K562 (cell line): ENCODE measurements around the gene IL2RG. TPM values are rescaled to one million over a fixed set of nuclear protein-coding genes. Genes with fewer than 3 reads are reported as not detected.

ENCODE experiments used
- C11orf30 ChIP-seq: fragments of 450-650 bp; IDR thresholded peaks from 2 replicates; pipeline ENCODE4 v1.6.1; 2016; ENCODE audit warnings: low read depth, mild to moderate bottlenecking
- CAMTA2 ChIP-seq: fragments of 250-450 bp; sonication (Bioruptor Pico); conservative IDR thresholded peaks from 2 replicates; pipeline ENCODE4 v1.5.1; 2022
- CHCHD3 ChIP-seq: fragments of 250-450 bp; sonication (Bioruptor Pico); IDR thresholded peaks from 2 replicates; pipeline ENCODE4 v2.1.2; 2022; ENCODE audit warnings: mild to moderate bottlenecking
- ELF4 ChIP-seq: fragments of 450-650 bp; formaldehyde crosslinking; IDR thresholded peaks from 2 replicates; pipeline ENCODE4 v1.4.0; 2022; ENCODE audit warnings: missing genetic modification characterization
- ESRRA ChIP-seq: fragments of 450-650 bp; IDR thresholded peaks from 2 replicates; pipeline ENCODE4 v1.6.1; 2014; ENCODE audit warnings: low read depth, mild to moderate bottlenecking, moderate library complexity, borderline replicate concordance
- GABPA ChIP-seq: fragments of 200-800 bp; sonication (Bioruptor generic); conservative IDR thresholded peaks from 2 replicates; pipeline ENCODE4 v1.6.1; 2016; ENCODE audit warnings: low read depth, missing genetic modification characterization, missing compliant biosample characterization
- HDAC1 ChIP-seq, 2 experiments: fragments of 450-650 bp; IDR thresholded peaks; 2 replicates each; pipeline ENCODE4 v1.6.1; 2016 to 2017; ENCODE audit warnings: inconsistent platforms in 1 of 2, mild to moderate bottlenecking in 1 of 2, moderate library complexity in 1 of 2
- HMG20B ChIP-seq: fragments of 250-450 bp; sonication (Bioruptor Pico); IDR thresholded peaks from 2 replicates; pipeline ENCODE4 v1.5.0; 2021; ENCODE audit warnings: mild to moderate bottlenecking
- IRF9 ChIP-seq: fragments of 450-650 bp; IDR thresholded peaks from 2 replicates; pipeline ENCODE4 v1.6.1; 2016; ENCODE audit warnings: missing biosample characterization, missing genetic modification characterization
- LARP7 ChIP-seq: fragments of 450-650 bp; IDR thresholded peaks from 2 replicates; pipeline ENCODE4 v1.6.1; 2016
- LCOR ChIP-seq: sonication (generic); formaldehyde crosslinking; IDR thresholded peaks from 2 replicates; pipeline ENCODE4 v1.8.0; 2022; ENCODE audit warnings: mild to moderate bottlenecking, missing genetic modification reagents
- LEF1 ChIP-seq: fragments of 450-650 bp; IDR thresholded peaks from 2 replicates; pipeline ENCODE4 v1.6.1; 2016; ENCODE audit warnings: mild to moderate bottlenecking
- MAZ ChIP-seq, 2 experiments: fragments of 450-650 bp in 1 of 2; sonication (generic) in 1 of 2; formaldehyde crosslinking; IDR thresholded peaks in 1 of 2; conservative IDR thresholded peaks in 1 of 2; 2 replicates each; pipeline versions ENCODE4 v1.4.0 to v1.5.0; 2020; ENCODE audit warnings: mild to moderate bottlenecking in 1 of 2, missing genetic modification reagents in 1 of 2
- MYBL2 ChIP-seq, 2 experiments: fragments of 450-650 bp in 1 of 2; sonication (generic) in 1 of 2; formaldehyde crosslinking in 1 of 2; IDR thresholded peaks; 2 replicates each; pipeline versions ENCODE4 v1.6.1 to v1.8.1; 2017 to 2022; ENCODE audit warnings: borderline replicate concordance in 1 of 2, inconsistent platforms in 1 of 2, low read depth in 1 of 2, mild to moderate bottlenecking in 1 of 2, missing genetic modification reagents in 1 of 2, moderate library complexity in 1 of 2
- NBN ChIP-seq: fragments of 450-650 bp; IDR thresholded peaks from 2 replicates; pipeline ENCODE4 v1.6.1; 2016; ENCODE audit warnings: low read depth, mild to moderate bottlenecking
- NELFE ChIP-seq: IDR thresholded peaks from 2 replicates; pipeline ENCODE4 v1.6.1; 2011; ENCODE audit warnings: mild to moderate bottlenecking; ENCODE audit not compliant: insufficient read depth, insufficient read length
- NFIC ChIP-seq: fragments of 450-650 bp; IDR thresholded peaks from 2 replicates; pipeline ENCODE4 v1.6.1; 2017; ENCODE audit warnings: mild to moderate bottlenecking, inconsistent platforms
- NFRKB ChIP-seq: fragments of 450-650 bp; IDR thresholded peaks from 2 replicates; pipeline ENCODE4 v1.6.1; 2016; ENCODE audit warnings: low read depth
- POLR2AphosphoS2 ChIP-seq: IDR thresholded peaks from 2 replicates; pipeline ENCODE4 v1.6.1; 2012; ENCODE audit warnings: low read length, improper control_type of control experiment
- RBM25 ChIP-seq: fragments of 200-400 bp; formaldehyde crosslinking; IDR thresholded peaks from 2 replicates; pipeline ENCODE4 v1.6.1; 2018; ENCODE audit warnings: low read length, low read depth, moderate library complexity; ENCODE audit not compliant: severe bottlenecking
- RCOR1 ChIP-seq, 2 experiments: IDR thresholded peaks; 2 replicates each; pipeline ENCODE4 v1.6.1; 2012; ENCODE audit warnings: low read depth in 2 of 2, low read length in 2 of 2, borderline replicate concordance in 1 of 2, improper control_type of control experiment in 1 of 2
- SMC3 ChIP-seq: conservative IDR thresholded peaks from 2 replicates; pipeline ENCODE4 v1.6.1; 2011; ENCODE audit warnings: low read depth, low read length, improper control_type of control experiment; ENCODE audit not compliant: insufficient read depth
- SOX6 ChIP-seq: fragments of 450-650 bp; IDR thresholded peaks from 2 replicates; pipeline ENCODE4 v1.6.1; 2014; ENCODE audit warnings: mild to moderate bottlenecking
- SRSF1 ChIP-seq: fragments of 200-400 bp; formaldehyde crosslinking; IDR thresholded peaks from 2 replicates; pipeline ENCODE4 v1.6.1; 2017; ENCODE audit warnings: mild to moderate bottlenecking, low read depth, low read length, moderate library complexity
- ZNF134 ChIP-seq: fragments of 250-450 bp; sonication (Bioruptor Pico); conservative IDR thresholded peaks from 2 replicates; pipeline ENCODE4 v1.4.0; 2020
- polyA plus RNA-seq, 8 experiments: library from polyadenylated mRNA; depleted of rRNA in 4 of 8; stranded (reverse) in 5 of 8; unstranded in 3 of 8; fragments of >200 nt; fragmentation: Nextera tagmentation in 2 of 8; fragmentation: Illumina TruSeq in 1 of 8; extraction: Ambion mirVana in 2 of 8; extraction: Trizol in 1 of 8; gene quantifications; 2 replicates each; pipeline versions ENCODE4 v1.2.1 to v1.2.3, GENCODE V29; 2011 to 2014; ENCODE audit warnings: inconsistent platforms in 1 of 8, missing spikeins in 1 of 8
- total RNA-seq, 7 experiments: library from RNA; depleted of rRNA in 6 of 7; stranded (reverse); fragments of >200 nt in 6 of 7; fragmentation: Illumina TruSeq in 2 of 7; extraction: Trizol in 2 of 7; gene quantifications; 2 replicates each; pipeline versions ENCODE4 v1.2.1 to v1.2.3, GENCODE V29; 2011 to 2021; ENCODE audit warnings: low replicate concordance in 1 of 7
- TF ChIP-seq, protein P1 (sequence below), 3 experiments: IDR thresholded peaks in 2 of 3; conservative IDR thresholded peaks in 1 of 3; 2 replicates each; pipeline ENCODE4 v1.5.1; 2011 to 2012; ENCODE audit warnings: low read length in 3 of 3, mild to moderate bottlenecking in 3 of 3, control low read depth in 2 of 3, improper control_type of control experiment in 1 of 3, inconsistent platforms in 1 of 3, low read depth in 1 of 3, mixed read lengths in 1 of 3, moderate library complexity in 1 of 3; ENCODE audit not compliant: insufficient read depth in 2 of 3
- TF ChIP-seq, protein P2 (sequence below): sonication (generic); formaldehyde crosslinking; IDR thresholded peaks from 2 replicates; pipeline ENCODE4 v1.8.1; 2023; ENCODE audit warnings: mild to moderate bottlenecking, missing genetic modification reagents

Gene IL2RG
- total and polyA plus RNA-seq, 9 of the 15 experiments (the other 6 are each of a cell fraction or from before 2014, with no cell fraction given) = 5.5 to 55.4 (median 19.7) TPM

DNA sequence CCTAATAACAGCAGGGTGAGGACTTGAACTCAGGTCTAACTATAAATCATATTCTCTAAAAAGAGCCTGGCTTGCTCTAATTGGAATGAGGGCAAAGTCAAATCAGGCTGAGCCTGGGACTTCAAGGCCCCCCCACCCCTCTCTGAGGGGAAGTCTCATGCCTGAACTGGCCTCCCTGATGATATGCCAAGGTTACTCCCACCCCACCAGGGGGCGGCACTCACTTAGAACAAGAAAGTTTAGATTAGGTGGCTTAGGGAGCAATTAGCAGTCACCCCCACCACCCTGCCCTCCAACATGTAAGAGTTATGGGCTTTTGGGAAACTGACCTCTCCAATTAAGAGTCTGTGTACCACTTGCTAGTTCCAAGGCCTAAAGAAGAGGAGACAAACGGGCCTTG lies 13.1 kb downstream of the IL2RG start (continued):
- TF ChIP-seq RCOR1 (IDR thresholded peaks at IDR 0.05; ENCODE audit: borderline replicate concordance in 1 of 2, low read depth in 2 of 2, low read length in 2 of 2) = no peak
- TF ChIP-seq SRSF1 = no peak
- peak in 1 of 2 experiments; percentile 55; a peak in 1 of 4 replicates for TF ChIP-seq MAZ (CRISPR knock-in tag; conservative IDR thresholded peaks at IDR 0.05 in 1 of 2, IDR thresholded peaks at IDR 0.05 in 1 of 2)
- no peak for TF ChIP-seq IRF9
- TF ChIP-seq ELF4 (CRISPR knock-in tag) = no peak
- no peak for TF ChIP-seq NFIC
- TF ChIP-seq CHCHD3 (CRISPR knock-in tag) = no peak
- TF ChIP-seq LCOR (CRISPR knock-in tag) = no peak
- no peak for TF ChIP-seq ZNF134
- no peak for TF ChIP-seq CAMTA2
- TF ChIP-seq SOX6 = no peak
- no peak for TF ChIP-seq GABPA (tag)
- TF ChIP-seq NELFE = no peak
- no peak for TF ChIP-seq LEF1
- no peak for TF ChIP-seq LARP7
- TF ChIP-seq HDAC1 (IDR thresholded peaks at IDR 0.05) = no peak
- TF ChIP-seq HMG20B (CRISPR knock-in tag) = no peak
- TF ChIP-seq NBN = no peak
- TF ChIP-seq RBM25 = no peak
- no peak for TF ChIP-seq NFRKB
- TF ChIP-seq, protein P1, sequence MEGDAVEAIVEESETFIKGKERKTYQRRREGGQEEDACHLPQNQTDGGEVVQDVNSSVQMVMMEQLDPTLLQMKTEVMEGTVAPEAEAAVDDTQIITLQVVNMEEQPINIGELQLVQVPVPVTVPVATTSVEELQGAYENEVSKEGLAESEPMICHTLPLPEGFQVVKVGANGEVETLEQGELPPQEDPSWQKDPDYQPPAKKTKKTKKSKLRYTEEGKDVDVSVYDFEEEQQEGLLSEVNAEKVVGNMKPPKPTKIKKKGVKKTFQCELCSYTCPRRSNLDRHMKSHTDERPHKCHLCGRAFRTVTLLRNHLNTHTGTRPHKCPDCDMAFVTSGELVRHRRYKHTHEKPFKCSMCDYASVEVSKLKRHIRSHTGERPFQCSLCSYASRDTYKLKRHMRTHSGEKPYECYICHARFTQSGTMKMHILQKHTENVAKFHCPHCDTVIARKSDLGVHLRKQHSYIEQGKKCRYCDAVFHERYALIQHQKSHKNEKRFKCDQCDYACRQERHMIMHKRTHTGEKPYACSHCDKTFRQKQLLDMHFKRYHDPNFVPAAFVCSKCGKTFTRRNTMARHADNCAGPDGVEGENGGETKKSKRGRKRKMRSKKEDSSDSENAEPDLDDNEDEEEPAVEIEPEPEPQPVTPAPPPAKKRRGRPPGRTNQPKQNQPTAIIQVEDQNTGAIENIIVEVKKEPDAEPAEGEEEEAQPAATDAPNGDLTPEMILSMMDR (IDR thresholded peaks at IDR 0.05 in 2 of 3, conservative IDR thresholded peaks at IDR 0.05 in 1 of 3; ENCODE audit: insufficient read depth in 2 of 3, low read depth in 1 of 3, low read length in 3 of 3) = peak; percentile 69 to 73 (median 72)
- TF ChIP-seq SMC3 = peak; percentile 44; the same call in 1 of the 2 replicates
- TF ChIP-seq C11orf30 = no peak
- TF ChIP-seq, protein P2, sequence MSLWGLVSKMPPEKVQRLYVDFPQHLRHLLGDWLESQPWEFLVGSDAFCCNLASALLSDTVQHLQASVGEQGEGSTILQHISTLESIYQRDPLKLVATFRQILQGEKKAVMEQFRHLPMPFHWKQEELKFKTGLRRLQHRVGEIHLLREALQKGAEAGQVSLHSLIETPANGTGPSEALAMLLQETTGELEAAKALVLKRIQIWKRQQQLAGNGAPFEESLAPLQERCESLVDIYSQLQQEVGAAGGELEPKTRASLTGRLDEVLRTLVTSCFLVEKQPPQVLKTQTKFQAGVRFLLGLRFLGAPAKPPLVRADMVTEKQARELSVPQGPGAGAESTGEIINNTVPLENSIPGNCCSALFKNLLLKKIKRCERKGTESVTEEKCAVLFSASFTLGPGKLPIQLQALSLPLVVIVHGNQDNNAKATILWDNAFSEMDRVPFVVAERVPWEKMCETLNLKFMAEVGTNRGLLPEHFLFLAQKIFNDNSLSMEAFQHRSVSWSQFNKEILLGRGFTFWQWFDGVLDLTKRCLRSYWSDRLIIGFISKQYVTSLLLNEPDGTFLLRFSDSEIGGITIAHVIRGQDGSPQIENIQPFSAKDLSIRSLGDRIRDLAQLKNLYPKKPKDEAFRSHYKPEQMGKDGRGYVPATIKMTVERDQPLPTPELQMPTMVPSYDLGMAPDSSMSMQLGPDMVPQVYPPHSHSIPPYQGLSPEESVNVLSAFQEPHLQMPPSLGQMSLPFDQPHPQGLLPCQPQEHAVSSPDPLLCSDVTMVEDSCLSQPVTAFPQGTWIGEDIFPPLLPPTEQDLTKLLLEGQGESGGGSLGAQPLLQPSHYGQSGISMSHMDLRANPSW (CRISPR knock-in tag) = no peak
- no peak for TF ChIP-seq ESRRA
- no peak for TF ChIP-seq MYBL2 (IDR thresholded peaks at IDR 0.05; ENCODE audit: low read depth)
- TF ChIP-seq MYBL2 (CRISPR knock-in tag; IDR thresholded peaks at IDR 0.05; ENCODE audit: borderline replicate concordance) = no peak
- no peak for TF ChIP-seq POLR2AphosphoS2
